NT2/D1 (cell line): ENCODE results near the gene TARS1.
"Not testable (repeated sequence)": the region's sequence is repeated elsewhere in the genome, so short reads cannot be mapped to it uniquely, and the experiment has no call there.

Source experiments
- DNase-seq: peaks from one replicate; pipeline ENCODE4 v3.0.0-alpha.2; 2011; ENCODE audit warnings: low read depth, low spot score
- H3K27me3 ChIP-seq: 2 replicates; pipeline ENCODE4 v1.6.0; 2011; ENCODE audit warnings: mild to moderate bottlenecking; ENCODE audit not compliant: insufficient read length, insufficient read depth
- H3K36me3 ChIP-seq: 2 replicates; pipeline ENCODE4 v1.6.1; 2011; ENCODE audit warnings: mild to moderate bottlenecking, low read length, mixed read lengths; ENCODE audit not compliant: insufficient read depth, insufficient read length
- H3K4me1 ChIP-seq: 2 replicates; pipeline ENCODE4 v1.5.1; 2011; ENCODE audit not compliant: insufficient read depth, insufficient read length
- H3K4me3 ChIP-seq: 2 replicates; pipeline ENCODE4 v1.5.1; 2011; ENCODE audit warnings: low read depth; ENCODE audit not compliant: insufficient read length
- H3K9ac ChIP-seq: 2 replicates; pipeline ENCODE4 v1.6.0; 2011; ENCODE audit warnings: low read depth; ENCODE audit not compliant: insufficient read length
- H3K9me3 ChIP-seq: 2 replicates; pipeline ENCODE4 v1.5.1; 2011; ENCODE audit warnings: mild to moderate bottlenecking, low read length; ENCODE audit not compliant: insufficient read depth
- SUZ12 ChIP-seq: IDR thresholded peaks from 2 replicates; pipeline ENCODE4 v1.6.1; 2011; ENCODE audit not compliant: insufficient read length, insufficient read depth; ENCODE audit errors: extremely low read depth
- YY1 ChIP-seq: IDR thresholded peaks from 2 replicates; pipeline ENCODE4 v1.6.1; 2011; ENCODE audit not compliant: insufficient read length, insufficient read depth
- ZNF274 ChIP-seq: IDR thresholded peaks from 2 replicates; pipeline ENCODE4 v1.6.1; 2011; ENCODE audit warnings: mild to moderate bottlenecking, low read depth, low read length

The TARS1 gene

DNA sequence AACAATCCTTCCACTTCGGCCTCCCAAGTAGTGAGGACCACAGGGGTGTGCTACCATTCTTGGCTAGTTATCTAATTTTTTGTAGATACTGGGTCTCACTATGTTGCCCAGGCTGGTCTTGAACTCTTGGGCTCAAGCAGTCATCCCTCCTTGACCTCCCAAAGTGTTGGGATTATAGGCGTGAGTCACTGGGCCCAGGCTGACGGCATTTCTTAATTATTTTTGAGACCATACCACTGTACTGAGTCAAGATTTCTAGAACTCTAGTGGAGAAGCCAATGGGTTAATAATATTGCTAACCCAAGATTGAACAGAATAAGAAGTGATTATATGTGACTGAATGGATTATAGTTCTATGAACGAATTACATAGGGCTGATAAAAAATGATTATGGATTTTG lies 66.7 kb downstream of the TARS1 start:
- H3K9ac ChIP-seq: no peak overlapping the region
- no peaks in the 10 kb centered on the region for H3K4me1 ChIP-seq
- no peaks in the 10 kb centered on the region for H3K36me3 ChIP-seq
- H3K4me3 ChIP-seq: no peak overlapping the region
- DNase-seq: no peak
- no peaks in the 10 kb centered on the region for H3K9me3 ChIP-seq
- no peaks in the 10 kb centered on the region for H3K27me3 ChIP-seq
- no peak for TF ChIP-seq YY1
- TF ChIP-seq SUZ12: no peak
- TF ChIP-seq ZNF274: no peak

DNA sequence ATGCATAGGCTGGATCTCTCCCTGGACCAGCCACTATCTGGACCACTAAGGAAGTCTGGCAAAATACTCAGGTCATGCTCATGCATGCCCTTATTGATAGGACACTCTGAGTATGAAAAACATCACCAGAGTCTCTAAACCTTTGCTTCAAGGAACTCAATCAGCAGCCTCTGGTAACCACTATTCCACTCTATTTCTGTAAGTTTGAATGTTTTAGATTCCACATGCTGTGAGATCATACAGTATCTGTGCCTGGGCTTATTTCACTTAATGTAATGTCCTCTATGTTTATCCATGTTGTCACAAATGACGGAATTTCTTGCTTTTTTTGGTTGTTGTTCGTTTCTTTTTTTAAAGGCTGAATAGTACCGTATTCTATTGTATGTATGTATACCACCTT lies 68.3 kb downstream of the TARS1 start:
- Histone ChIP-seq H3K9me3 (no peaks in the 10 kb centered on the region), H3K4me3 (no peak overlapping the region), H3K9ac (no peak overlapping the region), H3K36me3 (no peaks in the 10 kb centered on the region), H3K27me3 (no peaks in the 10 kb centered on the region), H3K4me1 (no peaks in the 10 kb centered on the region)
- TF ChIP-seq YY1 (no peak), ZNF274 (no peak), SUZ12 (no peak)
- no peak for DNase-seq

DNA sequence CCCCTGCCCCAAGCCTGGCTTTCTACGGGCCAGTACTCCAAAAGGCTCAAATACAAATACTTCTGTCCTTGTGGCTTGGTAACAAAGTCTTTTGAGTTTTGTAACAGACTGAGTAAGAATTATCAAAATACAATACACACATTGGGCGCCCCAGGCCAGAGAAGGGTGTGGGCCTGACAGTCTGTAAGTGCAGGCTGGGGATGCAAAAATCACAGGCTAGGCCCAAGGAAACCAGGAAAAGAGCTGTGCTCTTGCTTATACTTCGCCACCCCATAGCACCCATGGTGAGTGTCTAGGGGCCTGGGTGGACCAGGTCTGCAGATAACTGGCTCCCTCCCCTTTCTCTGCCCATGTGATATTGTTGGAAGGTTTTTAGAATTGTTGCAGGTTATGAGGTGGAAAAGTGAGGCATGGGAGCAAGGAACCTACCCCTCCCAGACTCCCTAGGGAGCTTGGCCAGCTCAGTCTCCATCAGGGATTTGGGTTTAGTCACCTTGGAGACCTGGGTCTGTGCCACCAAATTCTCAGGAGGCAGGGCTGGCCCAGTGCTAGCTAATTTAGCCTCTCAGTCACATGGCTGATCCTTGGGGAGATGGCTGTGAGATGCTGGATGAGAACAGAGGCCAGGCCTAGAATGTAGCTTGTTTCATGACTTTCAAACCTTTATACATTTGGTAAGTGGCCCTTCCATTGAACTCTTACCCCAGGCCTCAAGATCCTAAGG lies 72.9 kb downstream of the TARS1 start:
- Histone ChIP-seq H3K9ac (no peak overlapping the region), H3K27me3 (no peaks in the 10 kb centered on the region), H3K4me3 (no peak overlapping the region), H3K36me3 (no peaks in the 10 kb centered on the region), H3K9me3 (no peaks in the 10 kb centered on the region), H3K4me1 (no peaks in the 10 kb centered on the region)
- DNase-seq: no peak
- no peak for TF ChIP-seq SUZ12
- no peak for TF ChIP-seq ZNF274
- TF ChIP-seq YY1: no peak

DNA sequence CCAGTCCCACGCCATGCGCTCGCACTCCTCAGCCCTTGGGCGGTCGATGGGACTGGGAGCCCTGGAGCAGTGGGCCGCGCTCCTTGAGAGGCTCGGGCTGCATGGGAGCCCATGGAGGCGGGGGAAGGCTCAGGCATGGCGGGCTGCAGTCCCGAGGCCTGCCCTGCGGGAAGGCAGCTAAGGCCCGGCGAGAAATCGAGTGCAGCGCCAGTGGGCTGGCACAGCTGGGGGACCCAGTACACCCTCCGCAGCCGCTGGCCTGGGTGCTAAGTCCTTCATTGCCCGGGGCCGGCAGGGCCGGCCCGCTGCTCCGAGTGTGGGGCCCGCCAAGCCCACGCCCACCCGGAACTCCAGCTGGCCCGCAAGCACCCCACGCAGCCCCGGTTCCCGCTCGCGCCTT lies 74.6 kb downstream of the TARS1 start:
- not testable (repeated sequence) for DNase-seq, H3K4me1 ChIP-seq, H3K27me3 ChIP-seq, H3K9me3 ChIP-seq, H3K4me3 ChIP-seq, H3K9ac ChIP-seq, H3K36me3 ChIP-seq

DNA sequence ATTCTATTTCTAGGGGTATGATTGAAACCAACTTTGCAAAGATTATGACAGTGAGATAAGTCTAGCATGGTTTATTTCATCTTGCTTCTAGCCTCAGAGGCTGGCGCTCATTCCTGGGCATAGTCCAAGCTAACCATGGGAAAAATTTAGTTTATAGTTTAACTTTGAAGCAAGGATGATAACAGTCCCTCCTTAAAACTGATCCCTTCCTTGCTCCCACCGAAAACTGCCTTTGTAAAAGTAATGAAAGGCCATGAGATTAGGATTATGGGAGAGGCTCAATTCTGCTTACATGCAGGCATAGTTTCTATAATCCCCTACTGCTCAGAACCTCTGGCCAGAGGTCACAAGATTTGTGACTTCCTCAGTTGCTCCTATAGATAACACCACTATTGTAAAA lies 75.7 kb downstream of the TARS1 start:
- Histone ChIP-seq H3K27me3 (no peaks in the 10 kb centered on the region), H3K9me3 (no peaks in the 10 kb centered on the region), H3K36me3 (no peaks in the 10 kb centered on the region), H3K4me1 (no peaks in the 10 kb centered on the region), H3K4me3 (no peak overlapping the region), H3K9ac (no peak overlapping the region)
- no peak for DNase-seq
- TF ChIP-seq YY1 (no peak), SUZ12 (no peak), ZNF274 (no peak)
